Sigmoid colon (tissue), 4 donors: Measurements from ENCODE around the gene EGF.

Source experiments
- EP300 ChIP-seq, 4 donors: sonication (generic); formaldehyde crosslinking; IDR thresholded peaks; one replicate each; pipeline ENCODE4 v1.6.1; 2017; ENCODE audit warnings: antibody characterized with exemption in 4 of 4
- POLR2A ChIP-seq, 2 donors: fragments of 450-650 bp; IDR thresholded peaks; one replicate each; pipeline ENCODE4 v1.6.1; 2016; ENCODE audit warnings: antibody characterized with exemption in 2 of 2, mild to moderate bottlenecking in 2 of 2, moderate library complexity in 2 of 2
- TF ChIP-seq, protein P1 (sequence below), 4 experiments: fragments of 450-650 bp in 3 of 4; fragments of 200-600 bp in 1 of 4; IDR thresholded peaks; one replicate each; pipeline ENCODE4 v1.5.1; 2016 to 2019; ENCODE audit warnings: antibody characterized with exemption in 4 of 4, mild to moderate bottlenecking in 3 of 4, moderate library complexity in 2 of 4

- TF ChIP-seq EP300 (IDR thresholded peaks at IDR 0.05): no peak
- TF ChIP-seq, protein P1, sequence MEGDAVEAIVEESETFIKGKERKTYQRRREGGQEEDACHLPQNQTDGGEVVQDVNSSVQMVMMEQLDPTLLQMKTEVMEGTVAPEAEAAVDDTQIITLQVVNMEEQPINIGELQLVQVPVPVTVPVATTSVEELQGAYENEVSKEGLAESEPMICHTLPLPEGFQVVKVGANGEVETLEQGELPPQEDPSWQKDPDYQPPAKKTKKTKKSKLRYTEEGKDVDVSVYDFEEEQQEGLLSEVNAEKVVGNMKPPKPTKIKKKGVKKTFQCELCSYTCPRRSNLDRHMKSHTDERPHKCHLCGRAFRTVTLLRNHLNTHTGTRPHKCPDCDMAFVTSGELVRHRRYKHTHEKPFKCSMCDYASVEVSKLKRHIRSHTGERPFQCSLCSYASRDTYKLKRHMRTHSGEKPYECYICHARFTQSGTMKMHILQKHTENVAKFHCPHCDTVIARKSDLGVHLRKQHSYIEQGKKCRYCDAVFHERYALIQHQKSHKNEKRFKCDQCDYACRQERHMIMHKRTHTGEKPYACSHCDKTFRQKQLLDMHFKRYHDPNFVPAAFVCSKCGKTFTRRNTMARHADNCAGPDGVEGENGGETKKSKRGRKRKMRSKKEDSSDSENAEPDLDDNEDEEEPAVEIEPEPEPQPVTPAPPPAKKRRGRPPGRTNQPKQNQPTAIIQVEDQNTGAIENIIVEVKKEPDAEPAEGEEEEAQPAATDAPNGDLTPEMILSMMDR (IDR thresholded peaks at IDR 0.05): no peak
- TF ChIP-seq POLR2A (IDR thresholded peaks at IDR 0.05): no peak
Measured at GRCh38 chr4:109981936-109982335, 69.3 kb downstream of the EGF start.
